ENCODE results near the gene ZMYND8.

DNA sequence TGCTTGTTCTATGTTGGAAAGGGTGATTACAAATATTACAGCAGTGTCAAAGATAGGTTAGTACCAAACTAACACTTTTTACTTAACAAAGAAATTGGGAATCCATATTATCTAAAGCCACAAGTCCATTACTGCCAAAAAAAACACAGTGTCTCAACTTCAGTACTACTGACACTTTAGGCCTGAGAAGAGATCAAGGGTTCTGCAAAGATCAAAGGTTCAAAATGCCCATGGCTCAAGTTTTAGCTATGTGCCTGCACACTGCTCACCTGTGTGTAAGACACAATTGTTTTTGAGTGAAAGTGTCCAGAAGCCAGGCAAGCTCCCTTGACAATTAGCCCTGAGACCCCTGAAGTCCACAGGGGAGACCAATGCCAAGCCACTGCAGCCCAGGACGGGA lies 132.6 kb downstream of the ZMYND8 start:
- TF ChIP-seq, protein P1, sequence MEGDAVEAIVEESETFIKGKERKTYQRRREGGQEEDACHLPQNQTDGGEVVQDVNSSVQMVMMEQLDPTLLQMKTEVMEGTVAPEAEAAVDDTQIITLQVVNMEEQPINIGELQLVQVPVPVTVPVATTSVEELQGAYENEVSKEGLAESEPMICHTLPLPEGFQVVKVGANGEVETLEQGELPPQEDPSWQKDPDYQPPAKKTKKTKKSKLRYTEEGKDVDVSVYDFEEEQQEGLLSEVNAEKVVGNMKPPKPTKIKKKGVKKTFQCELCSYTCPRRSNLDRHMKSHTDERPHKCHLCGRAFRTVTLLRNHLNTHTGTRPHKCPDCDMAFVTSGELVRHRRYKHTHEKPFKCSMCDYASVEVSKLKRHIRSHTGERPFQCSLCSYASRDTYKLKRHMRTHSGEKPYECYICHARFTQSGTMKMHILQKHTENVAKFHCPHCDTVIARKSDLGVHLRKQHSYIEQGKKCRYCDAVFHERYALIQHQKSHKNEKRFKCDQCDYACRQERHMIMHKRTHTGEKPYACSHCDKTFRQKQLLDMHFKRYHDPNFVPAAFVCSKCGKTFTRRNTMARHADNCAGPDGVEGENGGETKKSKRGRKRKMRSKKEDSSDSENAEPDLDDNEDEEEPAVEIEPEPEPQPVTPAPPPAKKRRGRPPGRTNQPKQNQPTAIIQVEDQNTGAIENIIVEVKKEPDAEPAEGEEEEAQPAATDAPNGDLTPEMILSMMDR (conservative IDR thresholded peaks at IDR 0.05; ENCODE audit: low read depth, low read length) = no peak
- no peak for TF ChIP-seq EZH2 (IDR thresholded peaks at IDR 0.05; ENCODE audit: low read length, unreplicated experiment)
